H9 (cell line): ENCODE results near the gene HEATR9. TPM values are rescaled to one million over a fixed set of nuclear protein-coding genes. Genes with fewer than 3 reads are reported as not detected.

Experiments
- DNase-seq: peaks from one replicate; pipeline ENCODE4 v3.0.0-alpha.2; 2017
- H2AFZ ChIP-seq: one replicate; pipeline ENCODE4 v1.6.1; 2013; ENCODE audit warnings: mild to moderate bottlenecking, low read length, control low read depth, moderate library complexity
- H2AK5ac ChIP-seq: 2 replicates; pipeline ENCODE4 v1.6.1; 2013; ENCODE audit warnings: low read length, control low read depth, mixed read lengths; ENCODE audit not compliant: insufficient read length
- H2BK120ac ChIP-seq: one replicate; pipeline ENCODE4 v1.6.1; 2013; ENCODE audit warnings: low read depth, mild to moderate bottlenecking, low read length, control low read depth, inconsistent platforms; ENCODE audit not compliant: poor library complexity, severe bottlenecking
- H2BK12ac ChIP-seq: 2 replicates; pipeline ENCODE4 v1.6.1; 2013; ENCODE audit warnings: low read length, control low read depth, mixed read lengths, low read depth; ENCODE audit not compliant: insufficient read length
- H2BK15ac ChIP-seq: 2 replicates; pipeline ENCODE4 v1.6.1; 2013; ENCODE audit warnings: low read depth, low read length, control low read depth
- H2BK20ac ChIP-seq: one replicate; pipeline ENCODE4 v1.6.1; 2013; ENCODE audit warnings: low read depth, mild to moderate bottlenecking, low read length, control low read depth, inconsistent platforms; ENCODE audit not compliant: poor library complexity, severe bottlenecking
- H2BK5ac ChIP-seq: 2 replicates; pipeline ENCODE4 v1.6.1; 2013; ENCODE audit warnings: low read length, control low read depth, mixed read lengths; ENCODE audit not compliant: insufficient read length
- H3K14ac ChIP-seq: 2 replicates; pipeline ENCODE4 v1.6.1; 2013; ENCODE audit warnings: low read length, control low read depth; ENCODE audit not compliant: insufficient read depth
- H3K18ac ChIP-seq: 2 replicates; pipeline ENCODE4 v1.6.1; 2013; ENCODE audit warnings: low read depth, mild to moderate bottlenecking, mixed read lengths, low read length, control low read depth; ENCODE audit not compliant: insufficient read length
- H3K23ac ChIP-seq: 2 replicates; pipeline ENCODE4 v1.6.1; 2013; ENCODE audit warnings: low read length, control low read depth, mixed read lengths, low read depth; ENCODE audit not compliant: insufficient read length
- H3K23me2 ChIP-seq: 2 replicates; pipeline ENCODE4 v1.6.1; 2013; ENCODE audit warnings: low read depth, mild to moderate bottlenecking, mixed read lengths, low read length, control low read depth; ENCODE audit not compliant: insufficient read length, poor library complexity, severe bottlenecking
- H3K27ac ChIP-seq: 2 replicates; pipeline ENCODE4 v1.5.1; 2013; ENCODE audit warnings: low read length, control low read depth, mixed read lengths, low read depth; ENCODE audit not compliant: insufficient read length
- H3K27me3 ChIP-seq: 2 replicates; pipeline ENCODE4 v1.6.1; 2013; ENCODE audit warnings: low read length, control low read depth, inconsistent platforms; ENCODE audit not compliant: insufficient read depth
- H3K4ac ChIP-seq: 2 replicates; pipeline ENCODE4 v1.6.1; 2013; ENCODE audit warnings: low read depth, mild to moderate bottlenecking, control low read depth, inconsistent platforms, low read length, moderate library complexity
- H3K4me1 ChIP-seq: 2 replicates; pipeline ENCODE4 v1.6.1; 2013; ENCODE audit warnings: low read length, control low read depth, inconsistent platforms; ENCODE audit not compliant: insufficient read depth
- H3K4me2 ChIP-seq: 2 replicates; pipeline ENCODE4 v1.6.1; 2013; ENCODE audit warnings: low read length, control low read depth, mixed read lengths; ENCODE audit not compliant: insufficient read length, insufficient read depth
- H3K56ac ChIP-seq: 2 replicates; pipeline ENCODE4 v1.6.1; 2013; ENCODE audit warnings: low read depth, mild to moderate bottlenecking, mixed read lengths, low read length, control low read depth; ENCODE audit not compliant: insufficient read length
- H3K79me1 ChIP-seq: 2 replicates; pipeline ENCODE4 v1.6.1; 2013; ENCODE audit warnings: low read depth, mild to moderate bottlenecking, moderate library complexity, low read length, control low read depth, inconsistent platforms; ENCODE audit not compliant: insufficient read depth, poor library complexity, severe bottlenecking
- H3K79me2 ChIP-seq: 2 replicates; pipeline ENCODE4 v1.6.1; 2013; ENCODE audit warnings: low read length, control low read depth, inconsistent platforms; ENCODE audit not compliant: insufficient read depth
- H3K9ac ChIP-seq: 2 replicates; pipeline ENCODE4 v1.6.1; 2013; ENCODE audit warnings: low read length, control low read depth, mixed read lengths; ENCODE audit not compliant: insufficient read length; ENCODE audit errors: extremely low read depth
- H3K9me3 ChIP-seq: one replicate; pipeline ENCODE4 v1.6.1; 2013; ENCODE audit warnings: low read depth, low read length, inconsistent platforms; ENCODE audit not compliant: control insufficient read depth
- H3T11ph ChIP-seq: one replicate; pipeline ENCODE4 v1.6.1; 2013; ENCODE audit warnings: mild to moderate bottlenecking, low read length, control low read depth, inconsistent platforms
- H4K20me1 ChIP-seq: one replicate; pipeline ENCODE4 v1.6.1; 2013; ENCODE audit not compliant: control insufficient read depth, insufficient read length, insufficient read depth
- H4K5ac ChIP-seq: 2 replicates; pipeline ENCODE4 v1.6.1; 2013; ENCODE audit warnings: low read depth, mild to moderate bottlenecking, mixed read lengths, low read length, control low read depth; ENCODE audit not compliant: insufficient read length
- H4K8ac ChIP-seq: replicated peaks from 2 replicates; pipeline ENCODE4 v1.6.1; 2013; ENCODE audit warnings: low read length, control low read depth, mixed read lengths, low read depth; ENCODE audit not compliant: insufficient read length
- H4K91ac ChIP-seq: 2 replicates; pipeline ENCODE4 v1.6.1; 2013; ENCODE audit warnings: low read depth, mild to moderate bottlenecking, moderate library complexity, mixed read lengths, low read length, control low read depth; ENCODE audit not compliant: insufficient read length
- H3K27ac Mint-ChIP-seq, 3 experiments: 2 replicates in 2 of 3; 3 replicates in 1 of 3; pipeline ENCODE4 v1.8.0; 2020 to 2021; ENCODE audit warnings: mixed read lengths in 3 of 3, mild to moderate bottlenecking in 1 of 3, moderate library complexity in 1 of 3
- H3K27me3 Mint-ChIP-seq: 2 replicates; pipeline ENCODE4 v1.8.0; 2021; ENCODE audit warnings: low read depth, mild to moderate bottlenecking, moderate library complexity, mixed read lengths
- H3K36me3 Mint-ChIP-seq, 3 experiments: 2 replicates in 2 of 3; 3 replicates in 1 of 3; pipeline ENCODE4 v1.8.0; 2020 to 2021; ENCODE audit warnings: low read depth in 3 of 3, mixed read lengths in 3 of 3; ENCODE audit not compliant: insufficient read depth in 1 of 3
- H3K4me1 Mint-ChIP-seq, 2 experiments: 2 replicates each; pipeline ENCODE4 v1.8.0; 2020; ENCODE audit warnings: mixed read lengths in 2 of 2
- H3K4me3 Mint-ChIP-seq, 2 experiments: 2 replicates in 1 of 2; 3 replicates in 1 of 2; pipeline ENCODE4 v1.8.0; 2020 to 2021; ENCODE audit warnings: mild to moderate bottlenecking in 2 of 2, mixed read lengths in 2 of 2, moderate library complexity in 1 of 2
- H3K9me3 Mint-ChIP-seq, 2 experiments: 2 replicates in 1 of 2; 3 replicates in 1 of 2; pipeline ENCODE4 v1.8.0; 2020; ENCODE audit warnings: mild to moderate bottlenecking in 2 of 2, mixed read lengths in 2 of 2, moderate library complexity in 1 of 2
- CTCF ChIP-seq: fragments of 200-600 bp; sonication (generic); conservative IDR thresholded peaks from 3 replicates; pipeline ENCODE4 v1.8.0; 2021; ENCODE audit warnings: antibody characterized with exemption, mild to moderate bottlenecking
- WGBS: extraction: QIAGEN DNeasy Blood & Tissue Kit; methylation state at CpG from one replicate; pipeline ENCODE4 v1.1.7; 2013; ENCODE audit warnings: missing lambda C conversion rate, low lambda C conversion rate, mixed read lengths; ENCODE audit not compliant: insufficient read length; ENCODE audit errors: extremely low coverage; 5-methylcytosine and 5-hydroxymethylcytosine counted together
- total RNA-seq: library from RNA; stranded (reverse); gene quantifications from 2 replicates; pipeline ENCODE4 v1.2.1, GENCODE V29; 2021

HEATR9 gene
- total RNA-seq, 1 experiment from 2014 or later: not detected

GRCh38 chr17:35870906-35871819 lies 2.5 kb upstream of the HEATR9 start:
- no CpG with 5 or more reads among the region's 8 CpGs for WGBS
- no peak overlapping the region; a peak in 1 of 7 replicates for H3K27ac Mint-ChIP-seq
- H2AFZ ChIP-seq: no peak overlapping the region
- no peak overlapping the region for H4K5ac ChIP-seq
- H3K36me3 Mint-ChIP-seq: no peaks in the 10 kb centered on the region; a peak in 1 of 7 replicates
- H4K91ac ChIP-seq: no peak overlapping the region
- no peak overlapping the region for H3K56ac ChIP-seq
- no peak overlapping the region for H4K8ac ChIP-seq
- H2AK5ac ChIP-seq: no peak overlapping the region
- H3K9ac ChIP-seq: no peak overlapping the region
- no peak overlapping the region for H2BK20ac ChIP-seq
- H3K27me3 Mint-ChIP-seq: no peaks in the 10 kb centered on the region; the same call in 1 of the 2 replicates
- no peaks in the 10 kb centered on the region for H3K23me2 ChIP-seq
- H3K4me1 Mint-ChIP-seq: peaks cover 8 to 13% of the 10 kb centered on the region in 2 experiments
- H3K79me1 ChIP-seq: no peaks in the 10 kb centered on the region
- H3K14ac ChIP-seq: no peak overlapping the region
- H3K27ac ChIP-seq: no peak overlapping the region
- H2BK12ac ChIP-seq: no peak overlapping the region
- TF ChIP-seq CTCF: peak; percentile 37; the same call in 1 of the 3 replicates
- no peak overlapping the region for H3K23ac ChIP-seq
- no peaks in the 10 kb centered on the region for H3K79me2 ChIP-seq
- DNase-seq: peak; percentile 69
- H3T11ph ChIP-seq: no peak overlapping the region
- no peak overlapping the region for H3K18ac ChIP-seq
- H3K9me3 ChIP-seq: no peaks in the 10 kb centered on the region
- H4K20me1 ChIP-seq: no peaks in the 10 kb centered on the region
- H2BK5ac ChIP-seq: no peak overlapping the region
- no peak overlapping the region for H3K4ac ChIP-seq
- no peak overlapping the region for H2BK15ac ChIP-seq
- H2BK120ac ChIP-seq: no peak overlapping the region
- H3K4me2 ChIP-seq: no peak overlapping the region
- H3K27me3 ChIP-seq: no peaks in the 10 kb centered on the region
- no peak overlapping the region for H3K4me3 Mint-ChIP-seq
- H3K9me3 Mint-ChIP-seq: no peaks in the 10 kb centered on the region
- peaks cover 3% of the 10 kb centered on the region; the same call in 1 of the 2 replicates for H3K4me1 ChIP-seq
